ENCODE data around the gene PPP1R12B. TPM values are rescaled to one million over a fixed set of nuclear protein-coding genes. Genes with fewer than 3 reads are reported as not detected.
"Not testable (repeated sequence)": the region's sequence is repeated elsewhere in the genome, so short reads cannot be mapped to it uniquely, and the experiment has no call there.

The PPP1R12B gene
- total RNA-seq, 1 donor, result 21.6 TPM

GRCh38 chr1:202501281-202501680 lies 152.8 kb downstream of the PPP1R12B start:
- H3K4me3 ChIP-seq (ENCODE audit: low read depth, low read length), result no peak overlapping the region
- DNase-seq (ENCODE audit: low read depth), result peak; percentile 44
- peak; percentile 43 for TF ChIP-seq CTCF (IDR thresholded peaks at IDR 0.05; ENCODE audit: insufficient read depth, low read depth, low read length)

GRCh38 chr1:202505356-202505755 lies 156.9 kb downstream of the PPP1R12B start:
- H3K4me3 ChIP-seq (ENCODE audit: low read depth, low read length), result no peak overlapping the region
- TF ChIP-seq CTCF (IDR thresholded peaks at IDR 0.05; ENCODE audit: insufficient read depth, low read depth, low read length), result no peak
- DNase-seq (ENCODE audit: low read depth), result peak; percentile 78

- not testable (repeated sequence) for H3K4me3 ChIP-seq (ENCODE audit: low read depth, low read length)
- DNase-seq (ENCODE audit: low read depth), result peak; percentile 84
Measured at GRCh38 chr1:202505880-202506575, 157.5 kb downstream of the PPP1R12B start.

- not testable (repeated sequence) for H3K4me3 ChIP-seq (ENCODE audit: low read depth, low read length); DNase-seq (ENCODE audit: low read depth)
Measured at GRCh38 chr1:202508863-202509262, 160.4 kb downstream of the PPP1R12B start.

- DNase-seq (ENCODE audit: low read depth); H3K4me3 ChIP-seq (ENCODE audit: low read depth, low read length): not testable (repeated sequence)
Measured at GRCh38 chr1:202513875-202514274, 165.4 kb downstream of the PPP1R12B start.

- peak; percentile 43 for DNase-seq (ENCODE audit: low read depth)
- no peak for TF ChIP-seq CTCF (IDR thresholded peaks at IDR 0.05; ENCODE audit: insufficient read depth, low read depth, low read length)
- H3K4me3 ChIP-seq (ENCODE audit: low read depth, low read length), result no peak overlapping the region
Measured at GRCh38 chr1:202516434-202516877, 168.0 kb downstream of the PPP1R12B start.

GRCh38 chr1:202517146-202517545 lies 168.6 kb downstream of the PPP1R12B start:
- not testable (repeated sequence) for H3K4me3 ChIP-seq (ENCODE audit: low read depth, low read length); DNase-seq (ENCODE audit: low read depth)

GRCh38 chr1:202518180-202518579 lies 169.7 kb downstream of the PPP1R12B start:
- H3K4me3 ChIP-seq (ENCODE audit: low read depth, low read length); DNase-seq (ENCODE audit: low read depth): not testable (repeated sequence)

GRCh38 chr1:202518905-202519304 lies 170.4 kb downstream of the PPP1R12B start:
- not testable (repeated sequence) for DNase-seq (ENCODE audit: low read depth)

GRCh38 chr1:202520129-202520856 lies 171.8 kb downstream of the PPP1R12B start:
- DNase-seq (ENCODE audit: low read depth); H3K4me3 ChIP-seq (ENCODE audit: low read depth, low read length): not testable (repeated sequence)

More at GRCh38 chr1:202518905-202519304, 170.4 kb downstream of the PPP1R12B start:
- not testable (repeated sequence) for H3K4me3 ChIP-seq (ENCODE audit: low read depth, low read length)

- not testable (repeated sequence) for DNase-seq (ENCODE audit: low read depth); H3K4me3 ChIP-seq (ENCODE audit: low read depth, low read length)
Measured at GRCh38 chr1:202520857-202521216, 172.3 kb downstream of the PPP1R12B start.

GRCh38 chr1:202521484-202521883 lies 173.0 kb downstream of the PPP1R12B start:
- not testable (repeated sequence) for DNase-seq (ENCODE audit: low read depth); H3K4me3 ChIP-seq (ENCODE audit: low read depth, low read length)

All from fibroblast of villous mesenchyme (primary cell).